H1 (cell line): ENCODE results near the gene MGLL. TPM values are rescaled to one million over a fixed set of nuclear protein-coding genes. Genes with fewer than 3 reads are reported as not detected.

Experiments used
- CTCF ChIA-PET: fragments of 300-600 bp; sonication (Branson Sonifier 250); formaldehyde crosslinking; loops from one replicate; lab custom pipeline; 2021; ENCODE audit not compliant: partially characterized antibody; lab: Charles Lee
- POLR2A ChIA-PET: fragments of 300-600 bp; sonication (Branson Sonifier 250); formaldehyde crosslinking; loops from one replicate; lab custom pipeline; 2021; ENCODE audit warnings: inconsistent platforms; ENCODE audit not compliant: partially characterized antibody; lab: Charles Lee
- DNase-seq, 2 experiments: peaks; one replicate each; pipeline versions ENCODE4 v3.0.0 to v3.0.0-alpha.2; 2010 to 2022; ENCODE audit warnings: low spot score in 2 of 2, low read depth in 1 of 2, mixed read lengths in 1 of 2
- FAIRE-seq: peaks from 2 replicates; lab custom pipeline; 2011; peaks lifted over from hg19 to GRCh38; lab: Jason Lieb, UNC
- H2AFZ ChIP-seq: 2 replicates; pipeline ENCODE4 v1.8.1; 2012; ENCODE audit warnings: low read length, inconsistent platforms
- H2AK5ac ChIP-seq: 2 replicates; pipeline ENCODE4 v1.6.1; 2013; ENCODE audit warnings: low read depth, low read length
- H2BK120ac ChIP-seq: replicated peaks from 2 replicates; pipeline ENCODE3; 2013; ENCODE audit warnings: low read depth, low read length, inconsistent platforms
- H2BK12ac ChIP-seq: 2 replicates; pipeline ENCODE4 v1.6.1; 2013; ENCODE audit warnings: low read depth, low read length
- H2BK15ac ChIP-seq: 2 replicates; pipeline ENCODE4 v1.6.1; 2013; ENCODE audit warnings: low read length
- H2BK20ac ChIP-seq: 2 replicates; pipeline ENCODE4 v1.6.1; 2013; ENCODE audit warnings: low read length
- H2BK5ac ChIP-seq: 2 replicates; pipeline ENCODE4 v1.6.1; 2013; ENCODE audit warnings: low read depth, low read length
- H3K14ac ChIP-seq: 2 replicates; pipeline ENCODE4 v1.6.1; 2013; ENCODE audit warnings: inconsistent platforms; ENCODE audit not compliant: insufficient read length
- H3K18ac ChIP-seq: 2 replicates; pipeline ENCODE4 v1.6.1; 2013; ENCODE audit warnings: low read length; ENCODE audit errors: extremely low read depth
- H3K23ac ChIP-seq: 2 replicates; pipeline ENCODE4 v1.6.1; 2013; ENCODE audit warnings: inconsistent platforms; ENCODE audit not compliant: insufficient read length
- H3K23me2 ChIP-seq: 2 replicates; pipeline ENCODE4 v1.6.1; 2013; ENCODE audit warnings: low read depth, low read length
- H3K27ac ChIP-seq: 2 replicates; pipeline ENCODE4 v1.6.1; 2011; ENCODE audit warnings: low read depth, low read length, inconsistent platforms
- H3K27me3 ChIP-seq, 4 experiments: replicated peaks in 1 of 4; 1 replicate in 1 of 4; 2 replicates in 3 of 4; pipeline versions ENCODE4 v1.6.1 to v1.8.1; 2011 to 2013; ENCODE audit warnings: low read length in 3 of 4, mild to moderate bottlenecking in 3 of 4, inconsistent platforms in 2 of 4, mixed read lengths in 2 of 4, moderate library complexity in 1 of 4; ENCODE audit not compliant: control insufficient read depth in 3 of 4, insufficient read depth in 3 of 4; ENCODE audit errors: extremely low read depth in 1 of 4
- H3K36me3 ChIP-seq, 4 experiments: 2 replicates each; pipeline versions ENCODE4 v1.6.1 to v1.8.1; 2011 to 2013; ENCODE audit warnings: mild to moderate bottlenecking in 4 of 4, low read length in 3 of 4, moderate library complexity in 2 of 4, control low read depth in 1 of 4, inconsistent platforms in 1 of 4; ENCODE audit not compliant: insufficient read depth in 4 of 4, control insufficient read depth in 2 of 4
- H3K4ac ChIP-seq: replicated peaks from 2 replicates; pipeline ENCODE3; 2013; ENCODE audit warnings: low read length, low read depth, mixed read lengths, inconsistent platforms; ENCODE audit not compliant: insufficient read length
- H3K4me1 ChIP-seq, 4 experiments: replicated peaks in 1 of 4; 1 replicate in 1 of 4; 2 replicates in 3 of 4; pipeline versions ENCODE4 v1.6.1 to v1.8.1; 2011 to 2013; ENCODE audit warnings: low read length in 3 of 4, inconsistent platforms in 2 of 4, mixed read lengths in 1 of 4; ENCODE audit not compliant: insufficient read depth in 4 of 4, control insufficient read depth in 3 of 4
- H3K4me2 ChIP-seq, 2 experiments: 2 replicates each; pipeline versions ENCODE4 v1.6.1 to v1.8.1; 2011 to 2013; ENCODE audit warnings: low read depth in 2 of 2, low read length in 2 of 2, control low read depth in 1 of 2, inconsistent platforms in 1 of 2, mild to moderate bottlenecking in 1 of 2; ENCODE audit not compliant: insufficient read depth in 1 of 2
- H3K4me3 ChIP-seq, 4 experiments: fragments of 200-600, 300-600 bp in 1 of 4; sonication (generic), shearing (Covaris generic), sonication (Bioruptor Twin) in 1 of 4; 2 replicates each; pipeline versions ENCODE4 v1.5.1 to v1.8.1; 2011 to 2016; ENCODE audit warnings: low read length in 4 of 4, low read depth in 3 of 4, control low read depth in 2 of 4, inconsistent platforms in 2 of 4, mild to moderate bottlenecking in 2 of 4, mixed read lengths in 1 of 4, moderate library complexity in 1 of 4; ENCODE audit not compliant: insufficient read depth in 2 of 4; ENCODE audit errors: extremely low read depth in 1 of 4
- H3K56ac ChIP-seq: replicated peaks from 2 replicates; pipeline ENCODE3; 2013; ENCODE audit warnings: low read depth, mild to moderate bottlenecking, mixed read lengths, low read length, inconsistent platforms; ENCODE audit not compliant: insufficient read length
- H3K79me1 ChIP-seq: 2 replicates; pipeline ENCODE4 v1.6.1; 2013; ENCODE audit warnings: low read depth, low read length, control low read depth
- H3K79me2 ChIP-seq, 2 experiments: 2 replicates each; pipeline versions ENCODE4 v1.6.1 to v1.8.1; 2012 to 2013; ENCODE audit warnings: low read length in 2 of 2, mild to moderate bottlenecking in 2 of 2, inconsistent platforms in 1 of 2; ENCODE audit not compliant: insufficient read depth in 2 of 2, control insufficient read depth in 1 of 2
- H3K9ac ChIP-seq, 4 experiments: replicated peaks in 1 of 4; 1 replicate in 1 of 4; 2 replicates in 3 of 4; pipeline versions ENCODE4 v1.6.1 to v1.8.1; 2011 to 2013; ENCODE audit warnings: low read depth in 3 of 4, low read length in 3 of 4, control low read depth in 2 of 4, mild to moderate bottlenecking in 2 of 4, moderate library complexity in 2 of 4, inconsistent platforms in 1 of 4; ENCODE audit errors: extremely low read depth in 1 of 4
- H3K9me3 ChIP-seq, 2 experiments: 2 replicates each; pipeline versions ENCODE4 v1.6.1 to v1.8.1; 2012 to 2013; ENCODE audit warnings: mild to moderate bottlenecking in 2 of 2, moderate library complexity in 2 of 2, control low read depth in 1 of 2, inconsistent platforms in 1 of 2, low read depth in 1 of 2, low read length in 1 of 2, mixed read lengths in 1 of 2; ENCODE audit not compliant: insufficient read depth in 2 of 2
- H4K20me1 ChIP-seq, 2 experiments: replicated peaks in 1 of 2; 2 replicates each; pipeline versions ENCODE3 to v1.8.1; 2011 to 2013; ENCODE audit warnings: inconsistent platforms in 2 of 2, low read length in 2 of 2, mild to moderate bottlenecking in 1 of 2; ENCODE audit not compliant: insufficient read depth in 2 of 2, control insufficient read depth in 1 of 2
- H4K5ac ChIP-seq: 2 replicates; pipeline ENCODE4 v1.6.1; 2013; ENCODE audit warnings: low read length, low read depth, mixed read lengths, inconsistent platforms; ENCODE audit not compliant: insufficient read length
- H4K8ac ChIP-seq: 2 replicates; pipeline ENCODE4 v1.8.0; 2013; ENCODE audit warnings: mild to moderate bottlenecking, moderate library complexity, low read length, inconsistent platforms; ENCODE audit not compliant: insufficient read depth; ENCODE audit errors: extremely low read depth
- H4K91ac ChIP-seq: replicated peaks from 2 replicates; pipeline ENCODE3; 2013; ENCODE audit warnings: low read length, mixed read lengths, inconsistent platforms; ENCODE audit not compliant: insufficient read length
- BRCA1 ChIP-seq: IDR thresholded peaks from 2 replicates; pipeline ENCODE4 v1.6.1; 2012; ENCODE audit warnings: low read depth, low read length, improper control_type of control experiment
- CEBPB ChIP-seq: IDR thresholded peaks from 2 replicates; pipeline ENCODE4 v1.6.1; 2012; ENCODE audit warnings: low read depth, low read length
- CREB1 ChIP-seq: IDR thresholded peaks from 2 replicates; pipeline ENCODE4 v1.6.1; 2012; ENCODE audit warnings: inconsistent platforms
- CTBP2 ChIP-seq: IDR thresholded peaks from 2 replicates; pipeline ENCODE4 v1.7.0; 2011; ENCODE audit warnings: borderline replicate concordance, mild to moderate bottlenecking, moderate library complexity, mixed read lengths, low read length; ENCODE audit not compliant: insufficient read depth, insufficient read length
- EGR1 ChIP-seq: IDR thresholded peaks from 2 replicates; pipeline ENCODE4 v1.6.1; 2011; ENCODE audit warnings: low read depth, low read length, borderline replicate concordance
- FOSL1 ChIP-seq: IDR thresholded peaks from 2 replicates; pipeline ENCODE4 v1.6.1; 2011; ENCODE audit warnings: mild to moderate bottlenecking, low read depth, low read length, moderate library complexity; ENCODE audit not compliant: insufficient read depth
- RBBP5 ChIP-seq: IDR thresholded peaks from 2 replicates; pipeline ENCODE4 v1.7.1; 2012; ENCODE audit warnings: low read depth, mild to moderate bottlenecking, inconsistent platforms, low read length, moderate library complexity, borderline replicate concordance
- RXRA ChIP-seq: IDR thresholded peaks from 2 replicates; pipeline ENCODE4 v1.6.1; 2011; ENCODE audit warnings: low read depth, mild to moderate bottlenecking, low read length, moderate library complexity; ENCODE audit not compliant: insufficient read depth
- SIRT6 ChIP-seq: IDR thresholded peaks from one replicate; pipeline ENCODE4 v1.7.1; 2012; ENCODE audit warnings: low read length, inconsistent platforms
- SRF ChIP-seq: IDR thresholded peaks from 2 replicates; pipeline ENCODE4 v1.6.1; 2011; ENCODE audit warnings: mild to moderate bottlenecking, low read depth, low read length, moderate library complexity
- TBP ChIP-seq: IDR thresholded peaks from 2 replicates; pipeline ENCODE4 v1.6.1; 2011; ENCODE audit warnings: low read depth, low read length, improper control_type of control experiment
- TCF12 ChIP-seq: IDR thresholded peaks from 2 replicates; pipeline ENCODE4 v1.6.1; 2011; ENCODE audit warnings: low read depth, mild to moderate bottlenecking, low read length
- ZNF274 ChIP-seq: IDR thresholded peaks from 2 replicates; pipeline ENCODE4 v1.7.0; 2012; ENCODE audit warnings: low read length, borderline replicate concordance; ENCODE audit errors: extremely low read depth
- WGBS, 2 experiments: shearing (Covaris generic) in 1 of 2; methylation state at CpG; one replicate each; pipeline versions ENCODE4 v1.1.6 to v1.1.7; 2013 to 2015; ENCODE audit warnings: low lambda C conversion rate in 2 of 2, mixed read lengths in 2 of 2, inconsistent platforms in 1 of 2, low coverage in 1 of 2, missing lambda C conversion rate in 1 of 2; ENCODE audit not compliant: insufficient replicate concordance in 2 of 2, insufficient coverage in 1 of 2, insufficient read length in 1 of 2; ENCODE audit errors: extremely low coverage in 1 of 2, missing lambda C conversion rate in 1 of 2; 5-methylcytosine and 5-hydroxymethylcytosine counted together
- polyA plus RNA-seq, 7 experiments: library from polyadenylated mRNA; depleted of rRNA in 3 of 7; stranded (reverse) in 5 of 7; unstranded in 2 of 7; fragments of >200 nt in 5 of 7; fragments of 200-250 nt in 2 of 7; gene quantifications; 1 replicate in 5 of 7; 2 replicates in 1 of 7; 4 replicates in 1 of 7; pipeline versions ENCODE4 v1.2.1 to v1.2.3, GENCODE V29; 2011 to 2013; ENCODE audit warnings: missing spikeins in 2 of 7, mixed read lengths in 2 of 7
- total RNA-seq: library from RNA; stranded (reverse); fragmentation: NEBNext Ultra II Directional; extraction: Animal tissue kit (Norgen Biotek cat#: 25700); gene quantifications from 2 replicates; pipeline ENCODE4 v1.2.1, GENCODE V29; 2021
- TF ChIP-seq, protein P1 (sequence below): IDR thresholded peaks from 2 replicates; pipeline ENCODE4 v1.6.1; 2012; ENCODE audit warnings: low read length, inconsistent platforms

The MGLL gene
- total and polyA plus RNA-seq, 2 of the 8 experiments (the other 6 are each of a cell fraction or from before 2014, with no cell fraction given), result 0.05 to 0.34 TPM

- POLR2A ChIA-PET, result no interaction called here
- Histone ChIP-seq H3K9ac (no peak overlapping the region), H3K4ac (no peak overlapping the region), H3K27me3 (no peaks in the 10 kb centered on the region), H2AFZ (no peak overlapping the region), H2AK5ac (no peak overlapping the region), H4K5ac (no peak overlapping the region), H3K27ac (no peak overlapping the region), H2BK15ac (no peak overlapping the region), H3K36me3 (no peaks in the 10 kb centered on the region), H4K91ac (no peak overlapping the region), H3K4me2 (no peak overlapping the region), H3K79me1 (no peaks in the 10 kb centered on the region), H3K56ac (no peak overlapping the region), H4K20me1 (no peaks in the 10 kb centered on the region), H2BK5ac (no peak overlapping the region), H2BK20ac (no peak overlapping the region), H3K4me3 (no peak overlapping the region), H3K23ac (no peak overlapping the region), H3K18ac (no peak overlapping the region), H3K9me3 (no peaks in the 10 kb centered on the region), H4K8ac (no peak overlapping the region), H2BK120ac (no peak overlapping the region), H3K14ac (no peak overlapping the region), H3K4me1 (no peaks in the 10 kb centered on the region), H3K23me2 (no peaks in the 10 kb centered on the region), H3K79me2 (no peaks in the 10 kb centered on the region), H2BK12ac (no peak overlapping the region)
- FAIRE-seq, result no peak
- DNase-seq, result no peak
- WGBS, 2 experiments, result 90% methylated on average over 8 of the region's 8 CpGs; no CpG with 5 or more reads in 1 of the 2 experiments
- CTCF ChIA-PET, result interaction anchor here (1.0 to 3.2 kb wide), 7 partner anchors 13 to 73 kb away, joined by 3 to 14 read pairs (median 3); no protein-coding TSS in a partner anchor
- TF ChIP-seq RBBP5 (no peak), CEBPB (no peak), CREB1 (no peak), TCF12 (no peak), EGR1 (no peak), ZNF274 (no peak), FOSL1 (no peak), BRCA1 (no peak), SIRT6 (no peak), SRF (no peak), RXRA (no peak), CTBP2 (no peak), TBP (no peak)
- TF ChIP-seq, protein P1, sequence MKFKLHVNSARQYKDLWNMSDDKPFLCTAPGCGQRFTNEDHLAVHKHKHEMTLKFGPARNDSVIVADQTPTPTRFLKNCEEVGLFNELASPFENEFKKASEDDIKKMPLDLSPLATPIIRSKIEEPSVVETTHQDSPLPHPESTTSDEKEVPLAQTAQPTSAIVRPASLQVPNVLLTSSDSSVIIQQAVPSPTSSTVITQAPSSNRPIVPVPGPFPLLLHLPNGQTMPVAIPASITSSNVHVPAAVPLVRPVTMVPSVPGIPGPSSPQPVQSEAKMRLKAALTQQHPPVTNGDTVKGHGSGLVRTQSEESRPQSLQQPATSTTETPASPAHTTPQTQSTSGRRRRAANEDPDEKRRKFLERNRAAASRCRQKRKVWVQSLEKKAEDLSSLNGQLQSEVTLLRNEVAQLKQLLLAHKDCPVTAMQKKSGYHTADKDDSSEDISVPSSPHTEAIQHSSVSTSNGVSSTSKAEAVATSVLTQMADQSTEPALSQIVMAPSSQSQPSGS, result no peak
These were observed 59.0 kb downstream of the MGLL start for GRCh38 chr3:127763337-127763736.
